ENCODE data around the gene RCBTB2. TPM values are rescaled to one million over a fixed set of nuclear protein-coding genes. Genes with fewer than 3 reads are reported as not detected.

RCBTB2 gene
- total and polyA plus RNA-seq, 2 donors (not counting 3 experiments of a cell fraction or from before 2014, with no cell fraction given): 10.7 to 12.6 TPM

- no peaks in the 10 kb centered on the region for H4K20me1 ChIP-seq (replicated peaks; ENCODE audit: control insufficient read depth, extremely low read depth, insufficient read depth, low read length)
- no peak for DNase-seq (ENCODE audit: low read depth, low spot score)
- POLR2A ChIA-PET: no interaction called here
- no peak for FAIRE-seq
- H3K27me3 ChIP-seq (ENCODE audit: control insufficient read depth in 2 of 2, insufficient read depth in 2 of 2, low read length in 2 of 2): no peaks in the 10 kb centered on the region
- H3K36me3 ChIP-seq (ENCODE audit: control insufficient read depth in 2 of 2, extremely low read depth in 1 of 2, insufficient read depth in 2 of 2, low read length in 2 of 2): no peaks in the 10 kb centered on the region
- H3K9me1 ChIP-seq (replicated peaks; ENCODE audit: control insufficient read depth, extremely low read depth, insufficient read depth, low read length): no peaks in the 10 kb centered on the region
- no peak overlapping the region for H3K4me2 ChIP-seq (ENCODE audit: insufficient read depth, low read length)
- dilution Hi-C loops (cut with MboI; ENCODE audit: extremely low pct_ligation_motif_present, low sequenced_read_pairs): no loop called here
- H3K4me1 ChIP-seq (ENCODE audit: control insufficient read depth, extremely low read depth, insufficient read depth, low read length): peaks cover 9% of the 10 kb centered on the region
- no peaks in the 10 kb centered on the region for H3K79me2 ChIP-seq (ENCODE audit: control insufficient read depth, insufficient read depth, low read length)
- H3K27ac ChIP-seq (ENCODE audit: insufficient read depth, low read depth, low read length): no peak overlapping the region
- CTCF ChIA-PET: interaction anchor here (1.1 to 1.7 kb wide), 2 partner anchors 19 to 20 kb away, joined by 6 to 8 read pairs; no protein-coding TSS in a partner anchor
- no peaks in the 10 kb centered on the region for H3K9me3 ChIP-seq (replicated peaks; ENCODE audit: control insufficient read depth, insufficient read depth, low read length)
- no peak overlapping the region for H3K9ac ChIP-seq (replicated peaks; ENCODE audit: extremely low read depth, insufficient read depth, low read length)
- H3K4me3 ChIP-seq (replicated peaks in 1 of 3; ENCODE audit: insufficient read depth in 1 of 3, low read depth in 1 of 3, low read length in 3 of 3): no peak overlapping the region
- no peak overlapping the region for H2AFZ ChIP-seq (ENCODE audit: low read depth, low read length)
- TF ChIP-seq MAX (IDR thresholded peaks at IDR 0.05; ENCODE audit: insufficient read depth, insufficient read length): no peak
- TF ChIP-seq GATA2 (IDR thresholded peaks at IDR 0.05; ENCODE audit: insufficient read depth, insufficient read length, low read depth, low read length): no peak
- no peak for TF ChIP-seq JUN (IDR thresholded peaks at IDR 0.05; ENCODE audit: borderline replicate concordance, insufficient read depth, insufficient read length, low read depth)
- TF ChIP-seq POLR2AphosphoS5 (IDR thresholded peaks at IDR 0.05; ENCODE audit: insufficient read depth, low read depth, low read length): no peak
- TF ChIP-seq, protein P1, sequence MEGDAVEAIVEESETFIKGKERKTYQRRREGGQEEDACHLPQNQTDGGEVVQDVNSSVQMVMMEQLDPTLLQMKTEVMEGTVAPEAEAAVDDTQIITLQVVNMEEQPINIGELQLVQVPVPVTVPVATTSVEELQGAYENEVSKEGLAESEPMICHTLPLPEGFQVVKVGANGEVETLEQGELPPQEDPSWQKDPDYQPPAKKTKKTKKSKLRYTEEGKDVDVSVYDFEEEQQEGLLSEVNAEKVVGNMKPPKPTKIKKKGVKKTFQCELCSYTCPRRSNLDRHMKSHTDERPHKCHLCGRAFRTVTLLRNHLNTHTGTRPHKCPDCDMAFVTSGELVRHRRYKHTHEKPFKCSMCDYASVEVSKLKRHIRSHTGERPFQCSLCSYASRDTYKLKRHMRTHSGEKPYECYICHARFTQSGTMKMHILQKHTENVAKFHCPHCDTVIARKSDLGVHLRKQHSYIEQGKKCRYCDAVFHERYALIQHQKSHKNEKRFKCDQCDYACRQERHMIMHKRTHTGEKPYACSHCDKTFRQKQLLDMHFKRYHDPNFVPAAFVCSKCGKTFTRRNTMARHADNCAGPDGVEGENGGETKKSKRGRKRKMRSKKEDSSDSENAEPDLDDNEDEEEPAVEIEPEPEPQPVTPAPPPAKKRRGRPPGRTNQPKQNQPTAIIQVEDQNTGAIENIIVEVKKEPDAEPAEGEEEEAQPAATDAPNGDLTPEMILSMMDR (IDR thresholded peaks at IDR 0.05; ENCODE audit: extremely low read depth in 1 of 2, insufficient read depth in 1 of 2, low read depth in 1 of 2, low read length in 2 of 2): no peak
- TF ChIP-seq POLR2A (IDR thresholded peaks at IDR 0.05; ENCODE audit: low read depth, low read length): no peak
- no peak for TF ChIP-seq MYC (IDR thresholded peaks at IDR 0.05; ENCODE audit: low read depth, low read length)
- no peak for TF ChIP-seq FOS (IDR thresholded peaks at IDR 0.05; ENCODE audit: borderline replicate concordance, insufficient read depth, low read length)
- no TSS peak for BruUV-seq (replicated peaks)
- intact Hi-C loops (cut with micrococcal nuclease): no loop called here
These were observed 27.9 kb upstream of the RCBTB2 start for GRCh38 chr13:48560657-48561337.

Data from endothelial cell of umbilical vein (primary cell).